Stimulated activated CD8-positive, alpha-beta memory T cell treated with anti-CD3 and anti-CD28 coated beads, Interleukin-15, amount 100 ng/mL, for 4 hours (primary cell): Measurements from ENCODE around the gene TMPRSS6.
A peak's percentile ranks its signal among the peaks of the same experiment; 100 is the strongest.

Source experiments
- DNase-seq, 2 donors: peaks; one replicate each; pipeline ENCODE4 v3.0.0-alpha.2; 2020; ENCODE audit warnings: low read depth in 2 of 2

The TMPRSS6 gene

GRCh38 chr22:37140686-37141323, 31.3 kb upstream of the TMPRSS6 start:
- no peak for DNase-seq

GRCh38 chr22:37139762-37140161, 30.2 kb upstream of the TMPRSS6 start:
- DNase-seq, result no peak

- no peak for DNase-seq
Observed at GRCh38 chr22:37138849-37139561, 29.5 kb upstream of the TMPRSS6 start.

GRCh38 chr22:37137903-37138665, 28.6 kb upstream of the TMPRSS6 start:
- no peak for DNase-seq

- no peak for DNase-seq
Observed at GRCh38 chr22:37137131-37137530, 27.6 kb upstream of the TMPRSS6 start.

GRCh38 chr22:37135023-37135422, 25.5 kb upstream of the TMPRSS6 start:
- no peak for DNase-seq

GRCh38 chr22:37133304-37134018, 23.9 kb upstream of the TMPRSS6 start:
- no peak for DNase-seq

GRCh38 chr22:37132773-37133172, 23.3 kb upstream of the TMPRSS6 start:
- no peak for DNase-seq

GRCh38 chr22:37129866-37130441, 20.4 kb upstream of the TMPRSS6 start:
- no peak for DNase-seq

GRCh38 chr22:37128555-37129281, 19.2 kb upstream of the TMPRSS6 start:
- no peak for DNase-seq

- DNase-seq, result no peak
Observed at GRCh38 chr22:37127350-37127878, 17.9 kb upstream of the TMPRSS6 start.

- no peak for DNase-seq
Observed at GRCh38 chr22:37126882-37127281, 17.4 kb upstream of the TMPRSS6 start.

- no peak for DNase-seq
Observed at GRCh38 chr22:37126383-37126782, 16.9 kb upstream of the TMPRSS6 start.

- no peak for DNase-seq
Observed at GRCh38 chr22:37123649-37124048, 14.1 kb upstream of the TMPRSS6 start.

GRCh38 chr22:37122598-37123180, 13.2 kb upstream of the TMPRSS6 start:
- no peak for DNase-seq

- peak; percentile 82 to 93 for DNase-seq
Observed at GRCh38 chr22:37121887-37122591, 12.5 kb upstream of the TMPRSS6 start.

GRCh38 chr22:37120569-37121340, 11.2 kb upstream of the TMPRSS6 start:
- no peak for DNase-seq

- DNase-seq, result no peak
Observed at GRCh38 chr22:37119872-37120271, 10.4 kb upstream of the TMPRSS6 start.

GRCh38 chr22:37118083-37118482, 8.6 kb upstream of the TMPRSS6 start:
- DNase-seq, result no peak
